HG03432 (cell line): Measurements from ENCODE around the gene KIF20A.
"Not testable (repeated sequence)": the region's sequence is repeated elsewhere in the genome, so short reads cannot be mapped to it uniquely, and the experiment has no call there.

Experiments used
- ATAC-seq: cut with Tn5 transposase; IDR thresholded peaks from one replicate; pipeline ENCODE4 v1.9.1; 2021; ENCODE audit warnings: mild to moderate bottlenecking, moderate library complexity; ENCODE audit not compliant: unreplicated experiment

KIF20A gene

DNA sequence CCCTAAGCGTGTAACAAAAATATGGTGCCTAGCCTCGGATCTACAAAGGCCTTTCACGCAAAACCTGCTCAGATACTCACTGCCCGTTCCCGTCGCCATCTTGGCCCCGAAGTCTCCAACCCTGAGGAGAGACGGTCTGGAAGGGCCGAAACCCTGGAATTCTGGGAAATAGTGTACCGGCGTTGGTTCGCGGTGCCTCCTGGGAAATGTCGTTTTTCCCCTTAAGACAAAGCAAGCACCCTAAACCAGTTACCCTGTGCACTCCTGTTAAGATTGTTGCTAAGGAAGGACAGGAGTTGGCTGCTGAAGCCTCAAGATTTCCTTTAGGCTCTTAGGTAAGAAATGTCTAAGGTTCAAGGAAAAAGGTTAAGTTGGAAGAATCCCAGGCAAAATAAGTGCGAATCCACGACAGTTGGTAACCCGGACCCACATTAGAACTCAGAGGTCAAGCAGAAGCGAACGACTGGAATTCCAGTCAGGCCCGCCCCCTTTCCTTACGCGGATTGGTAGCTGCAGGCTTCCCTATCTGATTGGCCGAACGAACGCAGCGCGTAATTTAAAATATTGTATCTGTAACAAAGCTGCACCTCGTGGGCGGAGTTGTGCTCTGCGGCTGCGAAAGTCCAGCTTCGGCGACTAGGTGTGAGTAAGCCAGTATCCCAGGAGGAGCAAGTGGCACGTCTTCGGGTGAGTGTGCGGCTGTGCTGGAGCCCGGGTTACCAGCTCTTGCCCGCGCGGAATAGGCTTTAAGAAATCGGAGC is at the start of gene KIF20A, which contains the start of gene BRD8:
Gene KIF20A (plus strand): TSS at position 597 of the 761 bp plus-strand sequence. CDS start 569 bp downstream, outside the sequence.
Gene BRD8 (minus strand): TSS at position 115 of the 761 bp plus-strand sequence. CDS start 16 bp downstream, at position 99.
- peak; percentile 90 for ATAC-seq

DNA sequence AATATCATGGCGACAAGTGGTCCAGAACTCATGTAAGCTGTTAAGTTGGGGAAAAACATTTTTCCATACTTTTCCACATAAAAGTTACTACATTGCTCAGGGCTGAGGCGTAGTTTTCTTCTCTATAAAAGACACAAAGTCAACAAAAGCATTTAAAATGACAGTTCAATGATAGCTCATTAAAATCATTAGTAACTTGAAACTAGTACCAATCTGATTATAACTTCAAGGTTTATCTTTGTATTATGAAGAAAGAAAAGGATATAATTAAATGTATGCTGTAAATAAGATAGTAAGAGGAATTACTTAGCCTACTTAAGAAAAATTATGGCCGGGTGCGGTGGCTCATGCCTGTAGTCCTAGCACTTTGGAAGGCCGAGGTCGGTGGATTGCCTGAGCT is 49.6 kb upstream of the KIF20A start:
- ATAC-seq = no peak

DNA sequence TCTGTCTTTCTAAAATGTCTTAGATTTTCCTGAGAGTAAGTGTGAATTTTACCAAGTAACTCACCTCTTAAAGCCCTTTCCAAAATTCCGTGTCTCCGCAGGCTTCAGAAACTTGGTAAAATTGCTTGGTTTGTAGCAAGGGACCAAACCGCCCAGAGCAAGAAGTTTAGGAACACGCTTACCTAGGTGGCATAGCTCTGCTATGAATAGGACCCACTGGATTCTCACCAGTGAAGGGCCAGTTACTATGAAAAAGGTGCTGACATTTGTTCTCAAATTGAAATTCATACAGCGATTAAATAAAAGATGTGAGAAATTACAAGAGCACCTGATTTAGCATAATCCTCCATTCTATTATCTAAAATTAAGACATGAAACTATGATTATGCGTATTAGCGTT is 46.4 kb upstream of the KIF20A start:
- no peak for ATAC-seq

DNA sequence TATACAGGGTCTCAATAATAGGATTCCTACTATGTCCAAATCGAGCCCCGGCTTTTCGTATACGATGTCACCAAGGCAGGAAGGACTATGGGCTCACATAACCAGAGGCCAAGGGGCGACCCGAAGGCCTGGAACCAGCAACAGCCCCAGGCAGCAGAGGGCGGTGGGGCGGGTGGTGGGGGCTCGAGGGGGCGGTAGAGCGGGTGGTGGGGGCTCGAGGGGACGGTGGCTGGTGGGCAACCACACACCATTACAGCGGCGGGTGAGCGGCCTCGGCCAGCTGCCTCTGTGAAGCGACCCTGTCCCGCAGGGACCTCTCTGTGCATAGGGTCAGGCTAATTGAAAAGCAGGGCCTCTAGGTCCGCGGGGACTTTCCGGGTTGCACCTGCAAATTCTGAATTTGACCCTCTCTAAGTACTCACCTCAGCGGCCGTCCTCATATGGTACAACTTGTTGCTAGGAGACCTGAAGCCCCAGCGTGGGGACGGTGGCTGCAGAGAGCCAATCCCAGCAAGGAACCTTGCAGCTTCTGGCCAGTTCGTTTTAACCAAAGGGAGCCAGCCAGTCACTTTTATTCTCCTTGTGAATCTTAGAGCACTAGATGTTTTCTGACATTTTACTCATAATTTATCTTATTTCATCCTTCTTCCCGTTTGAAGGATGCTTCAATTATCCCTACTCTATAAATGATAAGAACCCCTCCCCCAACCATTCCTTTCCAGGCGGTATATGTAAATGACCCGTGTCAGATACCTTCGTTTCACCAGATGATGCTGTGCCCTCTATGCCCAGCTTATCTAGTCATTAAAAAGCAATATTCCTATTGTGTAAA is 39.7 kb upstream of the KIF20A start, which contains the start of gene NME5:
Gene NME5 (minus strand): TSS at position 480 of the 832 bp plus-strand sequence. CDS start 648 bp downstream, outside the sequence.
- no peak for ATAC-seq

DNA sequence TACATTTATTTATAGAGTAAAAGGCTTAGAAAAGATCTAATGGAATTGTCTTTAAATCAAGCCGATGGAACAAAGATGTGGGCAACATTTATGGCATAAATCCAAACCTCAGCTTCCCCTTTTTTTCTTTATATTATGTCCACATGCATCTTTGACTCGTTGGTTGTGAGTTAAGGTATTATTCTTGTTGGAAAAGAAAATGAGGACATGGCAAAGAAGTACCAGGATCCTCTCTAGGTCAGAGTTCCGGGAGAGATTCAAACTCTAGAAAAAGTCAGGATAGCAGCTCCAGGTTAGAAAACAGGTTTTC is 39.2 kb upstream of the KIF20A start:
- no peak for ATAC-seq

DNA sequence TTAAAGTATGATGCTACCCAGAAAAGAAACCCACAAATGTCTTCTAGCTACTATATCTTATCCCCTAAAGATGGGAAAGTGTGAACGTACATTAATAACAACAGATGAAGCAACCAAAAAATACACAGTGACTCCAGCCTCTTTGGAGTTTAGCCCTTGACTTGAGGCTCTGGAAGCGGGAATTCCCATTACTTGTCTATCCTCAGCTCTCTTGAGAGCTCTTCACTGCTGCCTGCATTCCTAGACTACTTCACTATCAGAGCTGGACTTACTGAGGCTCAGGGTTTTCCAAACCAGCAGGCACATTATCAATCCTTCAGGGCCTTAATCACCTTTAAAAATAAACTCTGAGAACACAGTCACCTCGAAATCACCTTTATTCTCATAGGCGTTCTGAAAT is 38.6 kb upstream of the KIF20A start:
- ATAC-seq = no peak

DNA sequence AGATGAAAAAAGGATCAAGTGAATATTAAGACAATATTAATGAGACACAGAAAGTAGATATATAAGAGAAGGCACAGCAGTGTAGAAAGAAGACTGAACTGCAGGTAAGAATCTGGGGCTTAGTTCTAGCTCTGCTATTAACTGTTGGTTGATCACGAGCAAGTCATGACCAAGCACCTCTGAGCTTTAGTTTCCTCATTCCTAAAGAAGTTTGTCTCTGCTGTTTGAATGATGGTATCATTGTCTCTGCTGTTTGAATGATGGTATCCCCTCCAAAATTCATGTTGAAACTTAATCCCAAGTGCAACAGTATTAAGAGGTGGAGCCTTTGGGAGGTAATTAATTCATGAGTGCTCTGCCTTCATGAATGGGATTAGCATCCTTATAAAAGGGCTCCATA is 37.2 kb upstream of the KIF20A start:
- ATAC-seq = no peak

DNA sequence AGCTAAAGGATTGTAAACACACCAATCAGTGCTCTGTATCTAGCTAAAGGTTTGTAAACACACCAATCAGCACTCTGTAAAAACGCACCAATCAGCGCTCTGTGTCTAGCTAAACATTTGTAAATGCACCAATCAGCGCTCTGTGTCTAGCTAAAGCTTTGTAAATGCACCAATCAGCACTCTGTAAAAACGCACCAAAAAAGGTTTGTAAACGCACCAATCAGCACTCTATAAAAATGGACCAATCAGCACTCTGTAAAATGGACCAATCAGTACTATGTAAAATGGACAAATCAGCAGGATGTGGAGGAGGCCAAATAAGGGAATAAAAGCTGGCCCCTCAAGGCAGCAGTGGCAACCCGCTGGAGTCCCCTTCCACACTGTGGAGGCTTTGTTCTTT is 35.3 kb upstream of the KIF20A start:
- ATAC-seq = not testable (repeated sequence)

DNA sequence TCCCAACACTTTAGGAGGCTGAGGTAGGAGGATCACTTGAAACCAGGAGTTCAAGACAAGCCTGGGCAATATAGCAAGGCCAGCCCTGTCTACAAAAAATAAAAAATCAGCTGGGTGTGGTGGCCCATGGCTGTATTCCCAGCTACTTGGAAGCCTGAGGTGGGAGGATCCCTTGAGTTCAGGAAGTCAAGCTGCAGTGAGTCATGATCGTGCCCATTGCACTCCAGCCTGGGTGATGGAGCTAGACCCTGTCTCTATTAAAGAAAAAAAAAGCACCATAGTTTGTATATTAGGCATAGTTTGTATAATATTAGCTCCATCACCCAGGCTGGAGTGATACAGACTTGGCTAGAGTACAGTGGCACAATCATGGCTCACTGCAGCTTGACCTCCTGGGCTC is 30.1 kb upstream of the KIF20A start:
- no peak for ATAC-seq

DNA sequence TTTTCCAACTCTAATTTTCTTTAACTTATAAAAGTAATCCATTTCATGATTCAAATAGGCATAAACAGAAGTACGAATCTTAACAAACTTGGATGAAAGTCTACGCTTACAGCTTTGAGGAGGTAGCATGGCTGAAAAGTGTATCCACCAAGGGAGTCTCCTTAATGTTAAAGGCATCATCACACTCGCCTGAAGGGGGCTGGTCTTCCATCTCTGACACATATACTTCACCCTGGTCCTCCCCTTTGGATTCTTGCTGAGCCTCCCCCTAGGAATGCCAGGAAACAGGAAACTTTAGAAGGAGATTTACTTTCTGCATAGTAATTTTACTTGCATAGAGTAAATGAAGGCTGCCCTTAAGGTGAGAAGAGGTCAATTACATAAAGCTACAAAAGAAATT is 29.4 kb upstream of the KIF20A start:
- no peak for ATAC-seq

DNA sequence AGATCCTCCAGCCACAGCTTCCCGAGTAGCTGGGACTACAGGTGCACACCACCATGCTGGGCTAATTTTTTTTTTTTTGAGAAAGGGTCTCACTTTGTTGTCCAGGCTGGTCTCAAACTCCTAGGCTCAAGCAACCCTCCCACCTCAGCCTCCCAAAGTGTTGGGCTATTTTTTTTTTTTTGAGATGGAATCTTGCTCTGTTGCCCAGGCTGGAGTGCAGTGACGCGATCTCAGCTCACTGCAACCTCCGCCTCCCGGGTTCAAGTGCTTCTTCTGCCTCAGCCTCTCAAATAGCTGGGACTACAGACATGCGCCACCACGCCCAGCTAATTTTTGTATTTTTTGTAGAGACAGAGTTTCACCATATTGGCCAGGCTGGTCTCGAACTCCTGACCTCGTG is 22.9 kb upstream of the KIF20A start:
- ATAC-seq = not testable (repeated sequence)

DNA sequence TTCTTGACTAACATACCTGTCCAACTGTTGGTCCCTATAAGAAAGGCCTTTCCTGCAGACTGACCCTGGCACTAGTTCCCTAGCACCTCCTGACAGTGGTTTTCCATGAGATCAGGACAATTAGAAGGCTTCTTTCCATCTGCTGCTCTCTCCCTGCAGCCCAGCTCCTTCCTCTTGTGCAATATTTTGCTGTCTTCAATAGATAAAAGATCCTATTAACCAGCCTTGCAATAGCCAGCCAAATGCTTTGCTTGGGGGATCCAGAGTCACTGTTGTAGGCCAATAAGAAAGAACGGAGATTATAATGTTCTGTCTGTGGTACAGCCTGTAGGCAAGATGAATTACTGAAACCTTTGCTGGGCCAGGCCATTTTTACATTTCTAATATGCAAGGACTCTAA is 21.3 kb upstream of the KIF20A start:
- ATAC-seq = no peak

DNA sequence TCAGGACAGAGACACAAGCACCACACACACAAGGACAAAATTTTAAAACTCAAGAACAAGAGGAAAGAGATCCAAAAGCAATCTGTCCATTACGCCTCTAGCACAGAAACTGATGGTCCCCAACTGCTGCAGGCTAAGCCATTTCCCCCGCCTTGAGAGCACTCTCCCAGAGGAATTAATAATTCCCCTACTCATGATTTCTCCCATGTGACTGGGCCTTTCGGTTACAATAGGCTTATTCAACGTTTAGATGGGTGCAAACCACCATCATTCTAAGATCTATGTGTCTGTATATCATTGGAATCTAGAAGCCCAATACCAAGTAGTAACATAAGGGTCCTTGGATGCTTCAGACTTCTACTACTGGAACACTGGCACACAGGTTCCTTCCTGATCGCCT is 19.2 kb upstream of the KIF20A start:
- no peak for ATAC-seq

DNA sequence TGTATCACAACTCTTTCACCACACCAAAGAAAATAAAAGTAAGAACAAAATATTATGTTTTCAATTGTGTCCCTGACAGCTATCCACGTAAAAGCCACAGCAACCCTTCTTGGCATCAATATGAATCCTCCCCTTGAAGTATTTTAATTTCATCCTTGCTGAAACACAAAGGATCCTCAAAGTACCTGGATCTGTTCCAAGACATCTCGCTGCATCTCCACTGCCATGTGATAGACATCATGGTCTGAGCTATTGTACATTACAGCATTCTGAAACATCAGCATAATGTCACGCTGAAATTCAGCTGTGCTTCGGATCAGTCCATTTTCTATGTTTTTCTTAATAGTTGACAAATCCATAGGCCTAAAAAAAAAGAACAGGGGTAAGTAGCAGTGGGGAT is 18.2 kb upstream of the KIF20A start:
- ATAC-seq = no peak

DNA sequence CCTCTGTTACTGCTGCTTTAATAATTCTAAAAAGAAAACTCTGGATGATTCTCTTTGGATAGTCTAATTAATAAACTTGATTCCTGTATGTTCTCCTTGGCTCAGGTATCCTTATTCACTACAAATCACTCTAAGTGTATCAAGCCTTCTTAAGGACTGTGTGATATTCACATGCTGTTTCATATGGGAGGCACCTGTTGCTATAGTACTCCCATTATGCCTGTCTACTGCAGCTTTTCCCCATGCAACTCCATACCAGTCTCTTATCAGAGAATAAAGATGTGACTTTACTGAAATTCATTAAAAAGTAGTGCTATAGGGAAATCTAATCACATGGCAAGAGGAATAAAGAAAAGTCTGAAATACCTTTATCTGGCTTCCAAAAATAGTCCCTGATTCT is 15.2 kb upstream of the KIF20A start:
- ATAC-seq = no peak

DNA sequence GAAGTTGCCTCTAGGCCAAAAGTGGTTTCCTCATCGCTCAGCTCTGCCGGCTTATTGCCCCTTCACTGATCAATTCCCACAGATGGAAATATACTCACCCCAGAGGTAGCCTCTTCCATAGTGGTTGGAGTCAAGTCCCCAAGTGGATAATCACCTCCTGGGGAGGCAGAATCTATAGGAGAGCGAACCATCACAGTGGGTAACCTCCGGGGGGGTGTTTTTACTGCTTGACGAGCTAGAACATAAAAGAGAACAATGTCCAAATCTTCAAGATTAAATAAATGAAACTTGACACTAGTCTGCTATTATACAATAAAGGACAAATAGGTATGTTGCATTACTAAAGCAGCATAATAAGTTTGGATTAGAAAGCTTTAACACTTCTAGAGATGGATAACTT is 9.8 kb upstream of the KIF20A start:
- ATAC-seq = no peak

DNA sequence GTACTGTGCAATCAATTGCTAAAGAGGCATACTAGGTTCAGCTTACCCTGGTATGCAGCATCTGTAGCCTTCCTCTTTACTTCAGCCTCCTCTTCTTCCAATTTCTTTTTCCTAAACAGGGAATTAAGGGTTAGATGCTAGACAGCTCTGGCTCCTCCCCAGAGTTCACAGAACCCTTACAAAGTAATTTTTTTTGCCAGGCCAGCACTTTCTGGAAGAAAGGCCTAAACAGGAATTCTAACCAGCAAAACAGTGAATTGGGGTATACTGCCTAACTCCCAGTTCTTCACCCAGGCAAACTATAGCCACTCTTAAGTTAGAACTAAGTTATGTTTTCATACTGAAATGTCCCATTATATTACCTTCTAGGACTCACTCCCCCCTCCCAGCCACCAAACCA is 8.6 kb upstream of the KIF20A start:
- no peak for ATAC-seq

DNA sequence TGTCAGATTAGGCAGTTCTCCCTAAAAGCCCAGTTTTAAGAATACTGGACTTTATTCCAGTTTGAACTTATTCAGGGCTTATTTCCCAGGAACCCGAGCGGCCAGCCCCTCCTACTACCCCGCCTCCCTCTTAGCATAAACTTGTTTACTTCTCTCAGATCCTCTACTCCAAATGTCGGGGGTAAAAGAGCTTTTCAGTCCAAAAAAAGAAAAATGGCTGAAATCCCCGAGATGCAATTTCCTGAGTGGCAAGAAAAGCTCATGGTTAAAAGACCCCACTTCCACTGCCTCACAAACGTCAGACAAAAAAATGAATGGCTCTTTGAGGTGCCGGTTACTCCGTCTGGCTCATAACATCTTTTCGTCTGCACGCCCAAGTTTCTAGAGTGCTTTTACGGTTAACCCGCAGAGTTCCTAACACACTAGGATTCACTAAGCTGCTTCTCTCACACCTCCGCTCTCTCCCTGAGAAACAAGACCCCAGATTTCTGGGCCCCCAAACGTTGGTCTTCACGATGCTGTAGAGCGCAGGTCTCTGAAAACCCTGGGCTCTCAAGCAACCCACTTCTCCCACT is 884 bp upstream of the KIF20A start:
- no peak for ATAC-seq

DNA sequence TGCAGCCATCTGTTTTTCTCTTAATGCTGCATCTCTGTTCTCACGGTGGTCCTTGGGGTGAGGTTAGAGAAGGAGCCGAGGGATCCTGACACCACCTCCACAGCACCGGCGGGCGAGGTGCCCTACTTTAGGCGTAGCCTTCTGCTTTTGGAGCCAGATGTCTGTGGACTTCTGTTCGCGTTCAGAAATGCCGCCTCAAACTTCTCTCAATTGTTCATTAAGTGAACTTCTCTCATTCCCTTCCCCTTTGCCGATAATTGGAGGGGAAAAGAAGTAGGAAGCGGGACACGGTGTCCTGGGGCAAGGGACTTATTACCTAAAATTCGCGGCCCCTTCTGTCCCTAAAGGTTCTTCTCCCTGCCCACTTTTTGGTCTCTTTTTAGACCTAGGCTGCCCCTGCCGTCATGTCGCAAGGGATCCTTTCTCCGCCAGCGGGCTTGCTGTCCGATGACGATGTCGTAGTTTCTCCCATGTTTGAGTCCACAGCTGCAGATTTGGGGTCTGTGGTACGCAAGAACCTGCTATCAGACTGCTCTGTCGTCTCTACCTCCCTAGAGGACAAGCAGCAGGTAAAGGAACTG is 455 bp downstream of the KIF20A start:
- no peak for ATAC-seq

DNA sequence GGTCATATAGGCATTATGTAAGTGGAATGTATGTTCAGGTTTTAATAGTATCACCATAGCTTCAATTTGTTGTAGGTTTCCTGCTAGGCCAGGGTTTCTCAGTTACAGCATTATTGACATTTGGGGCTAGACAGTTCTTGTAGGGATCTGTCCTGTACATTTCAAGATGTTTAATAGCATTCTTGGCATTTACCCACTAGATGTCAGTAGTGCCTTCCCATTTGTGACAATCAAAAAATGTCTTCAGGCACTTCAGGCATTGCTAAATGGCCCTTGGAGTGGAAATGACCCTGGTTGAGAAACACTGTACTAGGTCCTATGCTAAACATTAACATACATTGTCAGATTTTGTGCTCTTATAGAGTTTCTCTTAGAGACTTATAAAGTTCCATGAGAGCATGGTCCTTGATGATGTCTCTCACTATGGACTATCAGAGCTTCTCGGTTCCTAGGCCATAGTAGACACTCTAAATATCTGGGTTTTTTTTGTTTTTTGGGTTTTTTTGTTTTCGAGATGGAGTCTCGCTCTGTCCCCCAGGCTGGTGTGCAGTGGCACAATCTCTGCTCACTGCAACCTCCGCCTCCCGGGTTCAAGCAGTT is 1.4 kb downstream of the KIF20A start:
- ATAC-seq = no peak

DNA sequence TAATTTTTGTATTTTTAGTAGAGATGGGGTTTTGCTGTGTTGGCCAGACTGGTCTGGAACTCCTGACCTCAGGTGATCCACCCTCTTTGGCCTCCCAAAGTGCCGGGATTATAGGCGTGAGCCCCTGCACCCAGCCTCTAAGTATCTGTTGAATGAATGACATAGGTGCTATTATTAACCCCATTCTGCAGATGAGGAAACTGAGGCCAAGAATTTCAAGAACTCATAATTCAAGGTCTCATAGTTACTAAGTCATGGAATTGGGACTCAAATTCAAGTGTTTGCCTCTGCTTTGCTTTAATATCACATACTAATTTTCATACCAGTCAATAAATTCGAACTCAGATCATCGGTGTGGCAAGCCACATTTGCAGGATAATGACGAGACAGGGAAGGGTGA is 1.9 kb downstream of the KIF20A start:
- no peak for ATAC-seq
